Measurements from ENCODE around the gene SPNS1.
"Not testable (repeated sequence)": the region's sequence is repeated elsewhere in the genome, so short reads cannot be mapped to it uniquely, and the experiment has no call there.

The SPNS1 gene

GRCh38 chr16:28974437-28975157 lies at the start of gene SPNS1:
Gene SPNS1 (plus strand): TSS chr16:28974778. CDS start chr16:28975152, 374 bp downstream.
- peak; percentile 67 for DNase-seq

GRCh38 chr16:28925386-28926228 lies 49.0 kb upstream of the SPNS1 start:
- peak; percentile 5 for DNase-seq

GRCh38 chr16:28926284-28926683 lies 48.3 kb upstream of the SPNS1 start:
- DNase-seq: not testable (repeated sequence)

- DNase-seq: no peak
These were observed 46.8 kb upstream of the SPNS1 start for GRCh38 chr16:28927815-28928214.

DNA sequence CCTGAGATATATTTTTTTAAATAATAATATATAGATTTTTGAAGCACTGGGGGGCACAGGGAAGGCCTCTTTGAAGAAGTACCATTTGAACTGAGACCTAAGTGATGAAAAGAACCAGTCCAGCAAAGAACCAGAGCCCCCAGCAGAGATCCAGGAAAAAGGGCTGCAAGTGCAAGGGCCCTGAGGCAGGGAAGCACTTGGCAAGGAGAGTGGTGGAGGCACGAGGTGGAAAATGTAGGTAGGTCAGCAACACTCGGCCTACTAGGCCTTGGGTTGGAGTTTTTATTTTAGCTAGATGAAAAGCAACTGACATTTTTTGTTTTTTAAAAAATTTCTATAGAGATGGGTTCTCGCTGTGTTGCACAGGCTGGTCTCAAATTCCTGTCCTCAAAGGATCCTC lies 44.4 kb upstream of the SPNS1 start:
- no peak for DNase-seq

DNA sequence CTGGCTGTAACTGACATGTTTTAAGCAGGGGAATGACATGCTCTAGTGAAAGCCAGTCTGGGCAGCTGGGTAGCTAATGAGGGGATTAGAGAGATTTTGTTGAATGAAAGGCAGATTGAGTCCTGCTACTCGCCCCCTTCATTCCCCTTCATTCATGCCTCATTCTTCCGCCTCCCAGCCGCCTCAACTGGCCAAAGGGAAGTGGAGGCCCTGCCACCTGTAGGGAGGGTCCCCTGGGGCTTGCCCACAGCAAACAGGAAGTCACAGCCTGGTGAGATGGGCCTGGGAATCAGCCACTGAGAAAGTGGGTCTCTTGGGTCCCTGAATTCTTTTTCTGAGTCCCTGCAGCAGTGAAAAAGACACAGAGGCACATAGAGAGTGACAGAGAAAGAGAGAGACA lies 43.9 kb upstream of the SPNS1 start:
- no peak for DNase-seq

GRCh38 chr16:28931801-28932225 lies 42.8 kb upstream of the SPNS1 start, which contains the start of gene CD19:
Gene CD19 (plus strand): TSS chr16:28931971. CDS start chr16:28932001, 30 bp downstream.
- DNase-seq: no peak

- DNase-seq: no peak
These were observed 42.0 kb upstream of the SPNS1 start for GRCh38 chr16:28932339-28933141.

- DNase-seq: no peak
These were observed 41.4 kb upstream of the SPNS1 start for GRCh38 chr16:28933171-28933570.

- DNase-seq: no peak
These were observed 39.2 kb upstream of the SPNS1 start for GRCh38 chr16:28935346-28935745.

GRCh38 chr16:28935924-28936783 lies 38.4 kb upstream of the SPNS1 start:
- no peak for DNase-seq

- DNase-seq: no peak
These were observed 37.8 kb upstream of the SPNS1 start for GRCh38 chr16:28936784-28937155.

DNA sequence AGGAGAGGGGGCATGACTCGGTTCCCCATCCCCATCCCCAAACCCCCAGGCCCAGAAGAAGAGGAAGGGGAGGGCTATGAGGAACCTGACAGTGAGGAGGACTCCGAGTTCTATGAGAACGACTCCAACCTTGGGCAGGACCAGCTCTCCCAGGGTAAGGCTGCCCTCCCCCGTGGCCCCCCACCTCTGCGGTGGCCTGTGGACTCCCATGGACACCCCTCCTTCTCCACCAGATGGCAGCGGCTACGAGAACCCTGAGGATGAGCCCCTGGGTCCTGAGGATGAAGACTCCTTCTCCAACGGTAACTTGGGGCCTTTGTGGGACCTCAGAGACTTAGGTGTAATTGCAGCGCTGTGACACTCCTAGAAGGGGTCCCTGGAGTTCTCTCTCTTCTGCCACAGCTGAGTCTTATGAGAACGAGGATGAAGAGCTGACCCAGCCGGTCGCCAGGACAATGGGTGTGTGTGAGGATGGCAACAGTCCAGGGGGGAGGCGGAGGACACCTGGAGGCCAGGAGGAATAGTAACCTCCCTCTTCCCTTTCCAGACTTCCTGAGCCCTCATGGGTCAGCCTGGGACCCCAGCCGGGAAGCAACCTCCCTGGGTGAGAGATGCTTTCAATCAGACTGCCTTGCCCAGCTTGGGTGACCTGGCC lies 37.2 kb upstream of the SPNS1 start:
- DNase-seq: no peak

- no peak for DNase-seq
These were observed 35.9 kb upstream of the SPNS1 start for GRCh38 chr16:28938721-28939120.

- DNase-seq: not testable (repeated sequence)
These were observed 34.8 kb upstream of the SPNS1 start for GRCh38 chr16:28939825-28940224.

DNA sequence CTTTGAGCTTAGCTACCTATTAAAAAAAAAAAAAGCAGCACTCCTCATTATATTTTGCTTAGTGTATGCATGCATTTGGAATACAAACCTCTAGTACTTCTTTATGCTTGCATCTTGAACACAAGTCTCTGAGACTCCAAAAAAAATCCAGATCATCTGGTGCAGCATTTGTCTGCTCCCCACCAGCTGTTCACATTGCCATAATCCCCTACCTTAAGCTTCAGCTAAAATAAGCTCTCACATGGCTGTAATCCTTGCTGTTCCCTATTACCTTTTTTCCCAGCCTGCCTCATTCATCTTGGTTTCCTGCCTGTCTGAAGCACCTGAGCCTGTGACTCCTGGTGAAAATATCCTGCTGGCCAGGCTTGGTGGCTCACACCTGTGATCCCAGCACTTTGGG lies 31.3 kb upstream of the SPNS1 start:
- DNase-seq: no peak

DNA sequence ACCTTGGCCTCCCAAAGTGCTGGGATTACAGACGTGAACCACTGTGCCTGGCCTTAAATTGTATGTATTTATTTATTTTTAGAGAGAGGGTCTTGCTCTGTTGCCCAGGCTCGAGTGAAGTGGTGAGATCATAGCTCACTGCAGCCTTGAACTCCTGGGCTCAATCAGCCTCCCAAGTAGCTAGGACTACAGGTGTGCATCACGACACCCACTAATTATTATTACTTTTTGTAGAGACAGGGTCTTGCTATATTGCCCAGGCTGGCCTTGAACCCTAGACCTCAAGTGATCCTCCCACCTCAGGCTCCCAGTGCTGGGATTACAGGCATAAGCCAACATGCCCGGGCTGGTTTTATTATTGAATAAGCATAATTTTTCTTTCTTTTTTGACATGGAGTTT lies 27.9 kb upstream of the SPNS1 start:
- DNase-seq: no peak

DNA sequence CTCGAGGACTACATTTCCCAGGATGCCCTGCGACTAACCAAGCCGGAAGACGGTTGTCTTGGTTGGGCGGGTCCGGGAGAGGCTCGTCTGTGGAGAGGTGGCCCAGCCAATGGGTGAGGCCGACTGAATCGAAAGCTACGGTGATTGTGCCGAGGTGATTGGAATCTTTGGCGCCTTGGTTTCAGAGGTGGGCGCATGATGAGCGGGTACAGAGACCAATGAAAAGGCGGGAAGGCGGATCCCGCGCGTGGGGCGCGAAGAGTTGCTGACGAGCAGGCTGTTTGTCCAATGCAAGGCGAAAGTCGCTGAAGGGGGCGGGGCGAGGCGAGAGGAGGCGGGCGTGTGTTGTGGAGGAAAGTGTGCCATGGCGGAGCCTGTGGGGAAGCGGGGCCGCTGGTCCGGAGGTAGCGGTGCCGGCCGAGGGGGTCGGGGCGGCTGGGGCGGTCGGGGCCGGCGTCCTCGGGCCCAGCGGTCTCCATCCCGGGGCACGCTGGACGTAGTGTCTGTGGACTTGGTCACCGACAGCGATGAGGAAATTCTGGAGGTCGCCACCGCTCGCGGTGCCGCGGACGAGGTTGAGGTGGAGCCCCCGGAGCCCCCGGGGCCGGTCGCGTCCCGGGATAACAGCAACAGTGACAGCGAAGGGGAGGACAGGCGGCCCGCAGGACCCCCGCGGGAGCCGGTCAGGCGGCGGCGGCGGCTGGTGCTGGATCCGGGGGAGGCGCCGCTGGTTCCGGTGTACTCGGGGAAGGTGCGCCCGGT lies 23.7 kb upstream of the SPNS1 start, which contains the start of gene NFATC2IP:
Gene NFATC2IP (plus strand): TSS at position 290 of the 762 bp plus-strand sequence. CDS start 75 bp downstream, at position 365.
- peak; percentile 95 for DNase-seq

- DNase-seq: no peak
These were observed 23.1 kb upstream of the SPNS1 start for GRCh38 chr16:28951410-28951943.

GRCh38 chr16:28958216-28958615 lies 16.4 kb upstream of the SPNS1 start:
- DNase-seq: no peak

Measured in NCI-H748 treated with DMSO at 0.1 percent for 48 hours (cell line).